NOMO-1 treated with dmso at 0.1 percent for 144 hours (cell line): Measurements from ENCODE around the gene GPATCH3.
"Not testable (repeated sequence)": the region's sequence is repeated elsewhere in the genome, so short reads cannot be mapped to it uniquely, and the experiment has no call there.

Experiments used
- DNase-seq: peaks from one replicate; lab custom pipeline; 2025; ENCODE audit not compliant: unreplicated experiment; lab: John Stamatoyannopoulos, UW

GPATCH3 gene

DNA sequence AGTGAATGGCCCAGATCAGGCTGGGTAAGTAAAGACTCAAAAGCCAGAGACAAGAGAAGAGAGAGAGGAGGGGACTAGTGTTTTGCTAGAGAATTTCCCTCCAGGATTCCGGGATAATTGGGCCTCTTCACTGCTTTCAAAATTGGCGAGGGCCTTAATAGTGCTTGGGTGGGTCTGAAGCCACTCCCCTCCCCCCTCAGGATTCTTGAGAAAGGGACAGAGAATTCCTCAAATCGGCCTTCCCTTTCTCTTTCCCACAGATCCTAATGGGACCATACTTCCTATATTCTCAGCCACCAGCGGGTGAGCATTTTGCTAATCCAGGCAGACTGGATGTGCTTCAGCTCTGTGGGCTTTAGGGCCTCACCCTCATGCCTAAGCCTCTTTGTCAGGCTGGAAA lies 25.4 kb downstream of the GPATCH3 start:
- DNase-seq, result no peak

- not testable (repeated sequence) for DNase-seq
Observed at GRCh38 chr1:26873097-26873496, 27.2 kb downstream of the GPATCH3 start.

DNA sequence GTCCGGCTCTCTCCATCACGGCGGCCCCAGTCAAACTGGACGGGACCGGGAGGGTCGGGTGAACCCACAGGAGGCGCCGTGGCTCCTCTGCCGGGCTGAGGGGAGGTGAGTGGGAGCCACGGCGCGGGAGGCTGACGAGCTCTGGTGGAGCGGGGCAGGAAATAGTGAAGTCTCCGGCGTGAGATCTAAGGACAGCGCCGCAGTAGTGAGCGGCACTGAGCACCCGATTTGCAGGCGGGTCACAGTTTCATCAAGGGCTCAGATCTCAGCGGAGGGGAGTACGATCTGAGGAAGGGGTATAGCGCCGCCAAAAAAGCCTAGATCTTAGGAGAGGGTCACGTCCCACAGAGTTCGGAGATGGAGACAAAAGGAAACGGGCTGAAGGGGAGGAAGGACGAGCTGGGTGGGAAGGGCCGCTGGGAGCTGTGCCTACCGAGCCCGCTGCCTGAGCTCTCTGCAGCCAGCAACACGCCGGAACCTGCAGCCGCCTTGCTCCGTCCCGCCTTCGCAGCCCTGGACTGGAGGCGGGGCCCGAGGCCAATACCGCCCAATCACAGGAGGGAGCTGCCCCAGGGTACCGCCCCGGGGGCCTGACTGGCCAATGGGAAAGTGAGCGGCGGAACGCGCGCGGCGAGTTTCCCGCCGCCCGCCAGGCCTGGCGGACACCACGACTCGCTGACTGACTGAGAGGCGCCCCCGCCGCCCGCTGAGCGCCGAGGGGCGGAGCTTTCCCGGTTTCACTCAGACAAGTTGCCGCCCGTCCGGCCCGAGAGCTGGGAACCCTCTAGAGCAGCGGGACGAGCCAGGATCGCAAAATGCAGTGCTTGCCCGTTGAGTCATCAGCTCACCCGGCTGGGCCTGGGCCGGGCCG lies 35.4 kb downstream of the GPATCH3 start:
- peak; percentile 98 for DNase-seq

DNA sequence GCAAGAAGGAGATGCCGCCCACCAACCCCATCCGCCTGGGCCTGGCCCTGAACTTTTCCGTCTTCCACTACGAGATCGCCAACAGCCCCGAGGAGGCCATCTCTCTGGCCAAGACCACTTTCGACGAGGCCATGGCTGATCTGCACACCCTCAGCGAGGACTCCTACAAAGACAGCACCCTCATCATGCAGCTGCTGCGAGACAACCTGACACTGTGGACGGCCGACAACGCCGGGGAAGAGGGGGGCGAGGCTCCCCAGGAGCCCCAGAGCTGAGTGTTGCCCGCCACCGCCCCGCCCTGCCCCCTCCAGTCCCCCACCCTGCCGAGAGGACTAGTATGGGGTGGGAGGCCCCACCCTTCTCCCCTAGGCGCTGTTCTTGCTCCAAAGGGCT lies 36.6 kb downstream of the GPATCH3 start:
- no peak for DNase-seq

DNA sequence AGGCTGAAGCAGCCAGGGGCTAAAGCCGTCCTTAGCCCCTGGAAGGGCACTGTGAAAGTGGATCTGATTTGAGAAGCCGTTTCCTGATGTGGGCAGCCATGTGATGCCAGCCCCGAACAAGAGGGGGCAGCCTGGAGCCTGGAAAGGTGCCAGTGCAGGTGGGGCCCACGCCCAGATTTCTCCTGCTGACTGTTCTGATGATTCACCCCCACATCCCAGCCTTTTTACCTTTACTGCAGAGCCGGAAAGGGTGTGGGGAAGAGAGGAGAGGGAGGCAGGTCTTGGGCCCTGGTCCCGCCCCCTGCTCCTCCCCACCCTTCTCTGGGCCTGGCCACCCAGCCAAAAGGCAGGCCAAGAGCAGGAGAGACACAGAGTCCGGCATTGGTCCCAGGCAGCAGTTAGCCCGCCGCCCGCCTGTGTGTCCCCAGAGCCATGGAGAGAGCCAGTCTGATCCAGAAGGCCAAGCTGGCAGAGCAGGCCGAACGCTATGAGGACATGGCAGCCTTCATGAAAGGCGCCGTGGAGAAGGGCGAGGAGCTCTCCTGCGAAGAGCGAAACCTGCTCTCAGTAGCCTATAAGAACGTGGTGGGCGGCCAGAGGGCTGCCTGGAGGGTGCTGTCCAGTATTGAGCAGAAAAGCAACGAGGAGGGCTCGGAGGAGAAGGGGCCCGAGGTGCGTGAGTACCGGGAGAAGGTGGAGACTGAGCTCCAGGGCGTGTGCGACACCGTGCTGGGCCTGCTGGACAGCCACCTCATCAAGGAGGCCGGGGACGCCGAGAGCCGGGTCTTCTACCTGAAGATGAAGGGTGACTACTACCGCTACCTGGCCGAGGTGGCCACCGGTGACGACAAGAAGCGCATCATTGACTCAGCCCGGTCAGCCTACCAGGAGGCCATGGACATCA lies 37.2 kb downstream of the GPATCH3 start, which contains the start of gene SFN:
Gene SFN, plus strand, starts transcription at position 369 of the 904 bp plus-strand sequence. Its CDS starts 64 bp downstream, at position 433.
- no peak for DNase-seq

DNA sequence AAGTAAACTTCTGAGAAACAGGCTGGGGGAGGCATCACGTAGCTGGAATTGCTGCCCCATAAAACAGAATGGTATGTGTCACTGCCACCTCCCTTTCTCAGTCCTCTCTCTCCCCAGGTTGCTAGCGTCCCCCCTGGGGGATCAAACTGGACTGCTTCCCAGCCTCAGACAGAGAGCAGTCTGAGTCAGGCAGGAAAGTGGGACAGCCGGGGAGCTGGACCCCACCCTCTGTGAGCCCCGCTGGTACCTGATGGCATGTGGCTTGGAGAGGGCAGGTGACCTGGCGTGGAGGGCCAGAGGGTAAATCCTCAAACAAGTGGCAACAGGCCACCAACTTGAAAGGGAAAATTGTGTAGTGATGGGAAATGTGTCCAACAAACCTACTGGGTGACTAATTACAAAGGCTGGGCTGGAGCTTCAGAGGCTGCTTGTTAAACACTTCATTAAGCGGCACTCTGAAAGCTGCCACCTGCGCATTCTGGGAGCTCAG lies 38.3 kb downstream of the GPATCH3 start:
- DNase-seq, result no peak

- DNase-seq, result no peak
Observed at GRCh38 chr1:26861286-26861701, 39.0 kb downstream of the GPATCH3 start.

GRCh38 chr1:26858891-26859640 lies 41.2 kb downstream of the GPATCH3 start:
- DNase-seq, result no peak

DNA sequence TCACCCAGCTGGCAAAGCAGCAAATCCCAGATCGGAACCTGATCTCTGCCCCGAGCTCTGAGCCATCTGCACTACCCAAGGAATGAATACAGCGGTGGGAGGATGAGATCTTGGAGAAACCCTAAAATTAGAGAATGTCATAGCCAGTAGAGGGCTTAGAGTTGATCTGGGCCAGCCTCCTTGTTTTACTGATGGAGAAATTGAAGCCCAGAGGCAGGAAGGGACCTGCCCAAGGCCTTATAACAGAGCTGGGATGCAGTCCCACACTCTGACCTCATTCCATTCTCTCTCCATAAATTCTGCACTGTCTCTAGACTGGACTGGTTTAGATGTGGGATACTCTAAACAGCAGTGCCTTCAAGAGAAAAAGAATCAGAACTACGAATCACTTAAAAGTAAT lies 42.1 kb downstream of the GPATCH3 start:
- DNase-seq, result no peak

DNA sequence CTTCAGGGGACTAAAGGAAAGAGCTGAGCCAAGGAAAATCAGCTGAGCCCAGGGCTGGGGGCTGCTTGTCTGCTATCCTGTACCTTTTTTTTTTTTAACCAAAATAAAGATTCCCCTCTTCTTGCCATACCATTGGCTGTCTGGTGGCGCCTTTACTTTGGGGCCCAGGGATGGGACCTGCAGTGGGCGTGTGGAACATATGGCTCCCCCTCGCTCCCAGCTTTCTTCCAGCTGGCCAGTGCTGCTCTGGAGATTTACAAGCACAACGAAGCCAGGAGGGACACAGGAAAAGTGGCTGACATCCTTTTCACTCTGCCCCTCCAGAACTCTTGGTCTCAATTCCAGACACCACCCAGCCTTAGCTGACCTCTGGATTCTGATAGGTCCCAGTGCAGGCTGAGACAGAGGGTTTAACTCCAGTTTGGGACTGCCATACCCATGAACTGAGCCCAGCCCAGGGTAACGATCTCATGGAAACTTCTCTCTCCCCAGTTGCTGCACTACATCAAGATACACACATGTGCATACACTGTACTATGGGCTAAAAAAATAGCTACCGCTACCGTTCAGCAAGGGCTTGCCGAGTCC lies 42.7 kb downstream of the GPATCH3 start:
- DNase-seq, result no peak

DNA sequence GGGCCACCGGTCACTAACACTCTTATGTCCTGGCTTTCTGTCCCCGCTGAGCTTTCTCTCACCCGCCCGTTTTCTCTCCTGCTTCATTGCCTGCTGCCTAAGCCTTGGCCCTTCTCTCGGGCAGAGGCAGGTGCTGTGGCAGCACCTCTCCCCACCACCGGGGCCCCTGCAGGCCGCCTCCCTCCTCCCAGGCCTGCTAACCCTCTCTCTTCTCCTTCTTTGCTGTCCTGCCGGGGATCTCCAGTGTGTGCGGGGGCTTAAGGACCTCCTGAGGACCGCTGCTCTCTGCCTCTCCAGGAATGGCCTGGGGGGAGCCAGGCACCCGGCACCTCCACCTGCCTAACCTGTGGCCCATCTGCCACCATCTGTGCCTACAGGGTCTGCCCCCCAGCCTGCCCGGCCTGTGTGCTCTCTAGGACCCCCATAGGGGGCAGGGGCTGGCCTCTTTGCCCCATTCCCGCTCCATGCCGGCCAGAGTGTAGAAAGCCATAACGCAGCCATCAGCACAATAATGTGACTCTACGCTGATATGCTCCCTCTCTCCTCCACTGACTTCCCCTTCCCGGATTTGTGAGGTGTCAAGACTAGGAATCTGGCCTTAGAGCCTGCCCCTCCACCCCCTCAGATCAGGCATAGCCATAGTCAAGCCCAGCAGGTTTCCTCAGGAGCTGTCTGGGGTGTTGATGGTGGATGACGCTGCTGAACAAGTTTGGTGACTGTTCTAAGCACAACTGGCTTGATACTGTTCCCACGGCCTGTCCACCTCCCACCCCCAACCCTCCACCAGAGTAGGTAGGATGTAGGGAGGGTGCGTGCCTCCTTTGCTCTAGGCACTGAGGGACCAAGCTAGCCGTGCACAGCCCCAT lies 43.4 kb downstream of the GPATCH3 start:
- no peak for DNase-seq

DNA sequence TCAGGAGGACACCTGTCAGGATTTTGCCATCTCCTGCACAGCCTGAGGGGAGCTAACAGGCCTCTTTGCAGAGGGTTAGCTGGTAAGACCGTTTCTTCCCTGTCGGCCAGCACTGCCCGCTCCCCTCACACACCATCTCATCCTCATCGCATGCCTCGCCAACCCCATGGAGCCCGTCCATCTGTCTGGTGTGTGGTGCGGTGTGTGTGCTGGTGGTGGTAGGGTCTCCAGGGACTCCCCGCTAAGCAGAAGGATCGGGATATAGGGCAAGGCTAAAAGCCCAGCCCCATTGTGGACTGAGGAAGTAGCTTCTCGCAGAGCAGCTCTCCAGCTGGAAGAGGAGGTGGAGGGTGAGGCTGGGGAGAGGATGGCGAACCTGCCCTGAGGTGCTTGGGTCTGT lies 44.1 kb downstream of the GPATCH3 start:
- DNase-seq, result no peak

- DNase-seq, result no peak
Observed at GRCh38 chr1:26855636-26856035, 44.6 kb downstream of the GPATCH3 start.

DNA sequence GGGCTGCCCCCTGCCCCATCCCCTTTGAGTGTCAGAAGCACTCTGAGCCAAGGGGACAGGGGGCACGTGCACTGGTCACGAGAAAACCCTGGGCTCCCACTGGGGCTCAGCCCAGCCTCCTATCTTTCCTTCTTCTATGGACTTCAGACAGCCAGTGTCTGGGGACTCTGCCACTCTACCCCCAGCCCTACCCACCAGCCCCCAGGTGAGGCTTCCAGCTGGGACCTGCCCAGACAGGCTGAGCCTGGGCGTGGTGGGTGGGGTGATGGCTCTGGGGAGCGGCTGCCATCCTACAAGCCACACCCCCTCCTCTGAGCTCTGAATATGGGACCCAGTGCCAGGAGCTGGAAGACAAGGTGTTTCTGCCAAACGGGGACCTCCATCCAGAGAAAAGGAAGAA lies 45.4 kb downstream of the GPATCH3 start:
- DNase-seq, result no peak

DNA sequence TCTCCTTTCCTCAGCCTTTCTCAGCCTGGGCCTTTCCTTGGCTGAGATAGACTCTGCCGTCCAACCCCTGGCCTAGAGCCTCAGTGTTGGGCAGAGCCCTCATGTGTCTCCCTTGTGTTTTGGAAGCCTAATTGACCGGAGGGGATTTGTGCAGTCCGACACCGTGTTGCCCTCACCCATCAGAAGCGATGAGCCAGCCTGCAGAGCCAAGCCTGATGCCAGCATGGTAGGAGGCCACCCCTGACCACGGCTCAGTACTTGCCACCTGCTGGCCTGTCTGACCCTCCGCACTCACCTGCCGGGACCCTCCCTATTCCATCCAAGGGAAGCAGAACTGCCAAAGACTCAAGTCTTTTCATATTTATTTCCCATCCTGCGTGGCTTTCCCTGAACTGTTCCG lies 46.7 kb downstream of the GPATCH3 start:
- DNase-seq, result no peak

- peak; percentile 7 for DNase-seq
Observed at GRCh38 chr1:26853156-26853555, 47.1 kb downstream of the GPATCH3 start.

GRCh38 chr1:26852701-26853100 lies 47.6 kb downstream of the GPATCH3 start:
- DNase-seq, result no peak

DNA sequence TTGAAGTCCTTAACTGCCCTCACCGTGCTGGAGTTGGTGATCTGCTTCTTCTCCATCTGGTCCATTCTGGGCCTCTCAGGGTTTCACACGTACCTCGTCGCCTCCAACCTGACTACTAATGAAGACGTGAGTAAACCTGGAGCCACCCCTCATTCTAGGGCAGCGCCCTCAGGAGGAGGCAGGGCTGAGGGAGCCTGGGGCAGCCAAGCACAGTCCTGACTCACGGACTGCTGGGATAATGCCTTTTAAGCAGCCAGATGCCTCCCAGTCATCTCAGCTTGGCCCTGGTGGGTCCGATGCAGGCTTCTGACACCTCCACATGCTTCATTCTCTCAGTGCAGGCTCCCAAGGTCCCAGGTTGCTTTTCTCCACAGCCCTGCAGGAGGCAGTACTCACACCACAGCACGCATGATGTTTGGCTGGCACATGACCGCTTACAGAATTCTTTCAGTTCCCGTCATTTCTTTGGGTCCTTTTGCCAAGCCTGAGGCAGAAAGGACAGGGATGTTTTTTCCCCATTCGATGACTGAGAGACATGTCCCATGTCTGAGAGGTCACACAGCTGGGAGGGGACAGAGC lies 49.1 kb downstream of the GPATCH3 start:
- no peak for DNase-seq
